NCI-H1048 (cell line): Measurements from ENCODE around the gene NRXN2.
"Not testable (repeated sequence)": the region's sequence is repeated elsewhere in the genome, so short reads cannot be mapped to it uniquely, and the experiment has no call there.

Source experiments
- DNase-seq: peaks from one replicate; lab custom pipeline; 2025; lab: John Stamatoyannopoulos, UW

The NRXN2 gene

DNA sequence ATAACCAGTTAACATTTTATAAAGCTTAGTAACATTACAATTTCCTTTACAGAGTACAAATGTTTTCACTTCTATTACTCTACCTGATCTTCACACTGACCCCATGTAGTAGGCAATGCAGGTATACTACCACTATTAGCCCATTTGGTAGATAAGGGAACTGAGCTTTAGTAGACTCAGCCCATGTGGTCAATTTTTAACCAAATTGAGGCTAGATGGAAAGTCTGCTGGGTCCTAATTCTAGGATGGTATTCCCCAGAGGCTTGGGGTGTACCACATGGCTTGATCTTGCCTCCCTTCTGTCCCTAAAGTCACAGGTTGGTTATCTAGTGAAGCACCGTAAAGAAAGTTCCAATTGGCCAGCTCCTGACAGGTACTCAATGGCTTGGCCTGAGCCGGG lies 48.2 kb downstream of the NRXN2 start:
- DNase-seq: no peak

DNA sequence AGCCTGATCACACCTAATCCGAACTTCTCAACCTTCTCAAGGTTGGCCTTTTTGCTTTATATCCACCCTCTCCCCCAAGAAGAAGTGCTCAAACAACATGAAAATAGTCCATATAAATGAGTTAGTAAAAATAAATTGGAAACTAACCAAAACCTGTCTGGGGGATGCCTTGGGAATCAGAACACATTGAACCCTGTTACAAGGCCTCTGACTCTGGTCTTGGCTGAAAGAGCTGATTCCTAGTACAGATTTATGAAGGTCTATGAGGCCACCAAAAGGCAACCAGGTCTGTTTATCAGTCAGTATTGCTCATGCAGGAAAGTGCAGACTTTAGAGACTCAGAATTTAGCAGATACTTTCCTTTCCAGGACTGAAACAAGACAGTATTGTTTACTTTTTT lies 49.7 kb downstream of the NRXN2 start:
- DNase-seq: no peak

DNA sequence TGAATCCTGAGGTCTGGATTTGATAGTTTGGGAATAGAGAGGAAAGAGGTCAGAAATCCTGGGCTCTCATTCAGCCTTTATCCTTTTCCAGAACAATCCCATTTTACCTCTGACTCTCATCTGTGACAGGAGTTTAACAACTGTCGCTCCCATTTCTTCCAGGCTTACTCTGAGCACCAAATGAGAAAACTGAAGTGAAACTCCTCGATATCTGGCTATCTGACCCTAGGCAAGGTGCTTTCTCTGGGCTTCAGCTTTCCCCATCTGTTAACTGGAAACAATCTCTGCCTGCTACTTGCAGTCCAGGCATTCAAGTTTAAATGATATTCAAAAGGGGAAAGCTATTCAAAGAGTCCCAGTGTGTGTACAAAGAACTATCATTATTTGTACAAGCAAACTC lies 50.1 kb downstream of the NRXN2 start:
- DNase-seq: no peak

DNA sequence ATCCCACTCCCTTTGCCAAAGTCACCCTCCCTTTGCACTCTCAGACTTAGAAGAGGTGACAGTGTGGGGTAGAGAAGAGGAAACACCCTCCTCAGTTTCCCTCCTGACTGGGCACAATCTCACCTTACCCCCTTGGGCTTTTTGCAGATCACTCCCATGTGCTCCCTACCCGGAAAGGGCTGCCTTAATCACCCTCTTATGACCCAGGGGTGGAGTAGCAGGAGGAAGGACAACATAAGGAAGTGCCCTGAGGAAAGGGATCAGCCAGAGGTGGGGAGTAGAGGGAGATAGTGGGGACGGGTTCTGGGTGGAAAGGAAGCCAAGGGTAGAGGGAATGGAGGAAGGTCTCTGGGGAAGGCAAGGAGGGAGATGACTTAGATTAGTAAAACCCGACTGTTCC lies 52.0 kb downstream of the NRXN2 start:
- DNase-seq: no peak

DNA sequence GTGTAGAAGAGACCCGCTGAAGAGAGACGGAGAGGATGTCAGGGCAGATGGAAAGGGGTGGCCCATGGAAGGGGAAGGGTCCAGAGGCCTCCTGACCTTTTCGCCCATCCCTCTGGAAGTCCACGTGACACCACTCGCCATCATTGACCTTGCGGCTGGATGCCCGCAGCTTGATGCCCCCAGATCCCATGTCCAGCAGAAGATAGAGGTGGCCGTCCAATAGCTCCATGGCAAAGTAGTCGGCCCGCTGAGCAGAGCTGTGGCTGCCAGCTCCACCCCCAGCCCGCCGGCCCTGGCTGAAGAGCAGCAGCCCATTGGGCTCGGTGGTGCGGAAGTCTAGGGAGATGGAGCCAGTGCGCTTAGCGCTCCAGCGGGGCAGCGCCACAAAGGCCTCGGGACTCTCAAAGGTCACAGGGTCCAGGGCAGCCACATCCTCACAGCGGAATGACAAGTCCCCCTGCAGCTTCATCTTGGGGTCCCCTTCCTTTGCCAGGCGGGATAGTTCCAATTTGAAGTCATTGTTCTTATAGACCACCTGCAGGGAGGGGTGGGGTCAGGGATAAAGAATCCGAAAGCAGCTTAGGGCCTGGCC lies 55.7 kb downstream of the NRXN2 start:
- DNase-seq: no peak

DNA sequence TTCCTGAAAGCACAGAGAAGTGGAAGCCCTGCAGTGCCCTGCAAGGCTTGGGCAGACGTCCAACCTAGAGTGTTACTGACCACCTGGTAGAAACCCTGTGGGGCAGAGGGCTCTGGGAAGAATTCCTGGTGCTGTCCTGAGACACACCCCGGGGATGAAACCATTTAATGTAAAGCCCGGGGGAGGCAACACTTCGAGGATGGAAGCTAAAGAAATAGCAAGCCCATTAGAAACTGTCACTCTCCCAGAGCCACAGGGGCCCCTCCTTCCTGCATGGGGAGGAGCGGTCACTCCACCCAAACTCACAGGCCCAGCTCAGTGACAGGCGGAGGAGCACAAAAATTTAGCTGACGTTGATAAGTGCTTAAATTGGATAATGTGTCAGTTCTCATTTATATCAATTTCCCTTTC lies 57.6 kb downstream of the NRXN2 start:
- no peak for DNase-seq

DNA sequence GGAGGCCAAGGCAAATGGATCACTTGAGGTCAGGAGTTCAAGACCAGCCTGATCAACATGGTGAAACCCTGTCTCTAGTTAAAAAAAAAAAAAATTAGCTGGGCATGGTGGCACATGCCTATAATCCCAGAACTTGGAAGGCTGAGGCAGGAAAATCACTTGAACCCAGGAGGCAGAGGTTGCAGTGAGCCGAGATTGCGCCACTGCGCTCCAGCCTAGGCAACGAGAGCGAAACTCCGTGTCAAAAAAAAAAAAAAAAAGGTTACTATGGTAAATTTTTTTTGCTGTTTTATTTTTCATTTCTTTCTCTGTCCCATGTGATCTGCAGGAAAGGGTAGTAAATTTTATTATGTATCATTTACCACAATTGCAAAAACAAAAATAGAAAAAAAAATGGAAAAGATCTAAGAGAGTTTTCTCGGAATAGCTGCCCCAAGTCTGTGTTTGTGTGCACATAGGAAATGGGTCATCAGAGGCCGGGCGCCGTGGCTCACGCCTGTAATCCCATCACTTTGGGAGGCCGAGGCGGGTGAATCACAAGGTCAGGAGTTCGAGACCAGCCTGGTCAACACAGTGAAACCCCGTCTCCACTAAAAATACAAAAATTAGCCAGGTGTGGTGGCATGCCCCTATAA lies 58.6 kb downstream of the NRXN2 start:
- DNase-seq: not testable (repeated sequence)

DNA sequence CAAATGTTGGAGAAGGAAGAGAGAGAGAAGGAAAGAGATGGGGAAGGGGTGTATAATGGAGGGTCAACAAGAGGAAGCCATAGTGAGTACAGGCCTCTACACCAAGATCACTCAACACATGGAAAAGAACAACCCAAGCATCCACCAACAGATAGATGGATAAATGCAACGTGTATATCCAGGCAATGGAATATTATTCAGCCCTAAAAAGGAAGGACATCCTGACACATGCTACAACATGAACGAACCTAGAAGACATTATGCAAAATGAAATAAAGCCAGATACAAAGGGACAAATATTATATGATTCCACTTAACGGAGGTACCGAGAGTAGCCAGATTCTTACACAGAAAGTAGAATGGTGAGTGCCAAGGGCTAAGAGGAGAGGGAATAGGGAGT lies 59.3 kb downstream of the NRXN2 start:
- no peak for DNase-seq

DNA sequence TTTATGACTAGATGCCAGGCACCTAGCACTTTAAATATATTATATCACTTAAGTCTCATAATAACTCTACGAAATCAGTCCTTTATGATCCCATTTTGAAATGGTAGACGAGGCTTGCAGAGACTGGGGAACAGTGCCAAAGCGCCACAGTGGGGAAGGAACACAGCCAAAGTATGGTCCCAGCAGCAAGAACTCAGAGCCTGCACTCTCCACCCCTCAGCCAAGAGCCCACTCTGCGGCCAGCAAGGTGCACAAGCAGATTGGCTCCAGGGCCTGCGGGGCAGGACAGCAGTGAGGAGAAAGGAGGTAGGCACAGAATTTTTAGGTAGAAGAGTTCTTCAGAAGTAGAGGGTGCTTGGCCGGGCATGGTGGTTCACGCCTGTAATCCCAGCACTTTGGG lies 61.4 kb downstream of the NRXN2 start:
- DNase-seq: no peak

DNA sequence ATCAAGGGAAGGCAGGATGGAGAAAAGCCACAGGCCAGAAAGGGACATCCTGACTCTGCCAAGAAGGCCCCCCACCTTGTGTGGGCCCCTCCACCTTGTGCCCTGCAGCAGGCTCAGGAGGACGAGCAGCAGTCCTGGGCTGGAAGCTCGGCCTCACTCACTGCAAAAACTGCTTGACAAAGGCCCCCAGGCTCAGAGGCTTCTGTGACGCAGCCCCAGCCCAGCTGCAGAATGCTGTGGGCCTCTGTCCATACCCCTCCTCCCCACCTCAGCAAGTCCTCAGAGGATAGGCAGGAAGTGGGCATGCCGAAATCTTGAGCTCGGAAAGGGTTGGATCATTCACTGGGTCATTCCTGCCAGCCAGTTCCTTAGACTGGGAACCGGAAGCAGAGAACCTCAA lies 61.9 kb downstream of the NRXN2 start:
- DNase-seq: no peak

DNA sequence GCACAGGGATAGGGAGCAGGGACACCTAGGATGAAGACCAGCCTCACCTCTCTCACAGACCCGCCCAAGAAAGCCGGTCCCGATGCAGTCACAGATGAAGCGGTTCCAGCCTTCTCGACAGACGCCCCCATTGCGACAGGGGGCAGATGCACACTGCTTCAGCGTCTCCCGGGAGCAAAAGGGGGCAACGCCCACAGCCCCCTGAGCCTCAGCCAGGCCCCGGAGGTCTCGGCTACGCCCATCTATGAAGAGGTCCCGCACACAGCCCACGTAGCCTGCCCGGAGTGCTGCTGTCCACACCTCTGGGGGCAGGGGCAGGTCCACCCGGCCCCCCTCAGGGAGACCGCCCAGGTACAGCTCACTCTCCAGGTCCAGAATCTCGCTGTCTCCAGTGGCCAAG lies 62.3 kb downstream of the NRXN2 start:
- DNase-seq: no peak

DNA sequence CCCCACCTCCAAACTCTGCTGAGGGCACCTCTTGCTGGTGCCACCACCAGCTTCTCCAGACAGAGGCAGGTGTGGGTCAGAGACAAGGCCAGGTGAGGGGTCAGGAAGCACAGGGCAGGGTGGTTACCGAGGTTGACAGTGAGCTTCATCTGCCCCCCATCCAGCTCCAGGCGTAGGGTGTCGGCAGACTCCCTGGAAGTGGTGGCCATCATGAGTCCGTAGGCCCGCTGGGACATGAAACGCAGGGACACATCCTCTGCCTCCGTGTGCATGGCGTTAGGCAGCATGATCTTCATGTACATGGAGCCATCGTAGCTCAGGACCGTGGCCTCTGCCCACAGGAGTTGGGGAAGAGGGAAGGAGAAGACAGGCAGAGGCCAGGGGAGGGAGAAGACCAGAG lies 62.8 kb downstream of the NRXN2 start:
- no peak for DNase-seq

DNA sequence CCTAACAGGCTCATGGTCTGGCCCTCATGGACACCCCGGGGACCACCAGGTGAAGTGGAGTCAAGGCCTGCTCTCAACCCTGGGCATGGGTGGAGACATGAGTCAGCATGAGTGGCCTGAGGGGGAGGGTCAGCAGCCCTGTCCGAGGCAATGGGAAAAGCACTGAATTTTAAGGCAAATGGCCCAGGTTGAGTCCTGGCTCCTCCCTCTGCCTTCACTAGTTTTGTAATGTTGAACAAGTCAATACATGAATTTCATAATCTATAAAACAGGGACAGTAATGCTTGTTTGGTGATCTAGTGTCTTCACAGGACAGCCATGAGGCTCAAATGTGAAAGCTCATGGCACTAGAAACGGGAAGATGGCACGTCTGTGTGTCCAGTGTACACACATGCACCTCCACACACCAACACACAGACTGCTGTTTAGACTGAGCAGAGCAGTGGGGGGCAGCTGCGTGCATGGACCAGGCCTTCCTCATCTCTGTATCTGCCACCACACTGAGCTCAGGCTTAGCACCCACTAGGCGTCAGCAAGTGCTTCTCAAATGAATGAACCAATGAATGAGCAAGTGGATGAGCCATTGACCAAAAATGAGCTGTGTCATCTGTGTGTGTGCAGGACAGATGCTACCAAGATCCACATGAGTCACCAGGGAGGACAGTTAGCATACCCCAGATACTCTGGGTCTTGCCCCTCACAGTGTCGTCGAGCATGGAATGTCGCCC lies 63.4 kb downstream of the NRXN2 start:
- no peak for DNase-seq

DNA sequence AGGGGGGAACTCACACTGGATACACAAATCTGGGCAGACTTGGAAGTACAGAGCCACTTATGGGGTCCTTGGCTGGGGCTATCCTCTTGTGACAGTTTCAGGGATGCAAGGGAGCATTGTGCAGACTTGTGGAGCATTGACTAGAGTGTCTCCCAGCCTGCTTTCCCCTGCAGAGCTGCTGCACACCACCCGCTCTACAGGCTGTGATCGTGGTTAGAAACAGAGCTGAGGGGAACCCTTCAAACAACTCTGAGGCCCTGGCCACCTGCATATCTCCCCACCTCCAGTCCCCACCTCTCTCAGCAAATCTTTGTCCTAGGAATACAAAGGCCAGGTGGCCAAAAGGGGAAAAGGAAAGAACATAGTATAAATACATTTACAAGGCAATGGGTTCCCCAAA lies 64.7 kb downstream of the NRXN2 start:
- DNase-seq: no peak

DNA sequence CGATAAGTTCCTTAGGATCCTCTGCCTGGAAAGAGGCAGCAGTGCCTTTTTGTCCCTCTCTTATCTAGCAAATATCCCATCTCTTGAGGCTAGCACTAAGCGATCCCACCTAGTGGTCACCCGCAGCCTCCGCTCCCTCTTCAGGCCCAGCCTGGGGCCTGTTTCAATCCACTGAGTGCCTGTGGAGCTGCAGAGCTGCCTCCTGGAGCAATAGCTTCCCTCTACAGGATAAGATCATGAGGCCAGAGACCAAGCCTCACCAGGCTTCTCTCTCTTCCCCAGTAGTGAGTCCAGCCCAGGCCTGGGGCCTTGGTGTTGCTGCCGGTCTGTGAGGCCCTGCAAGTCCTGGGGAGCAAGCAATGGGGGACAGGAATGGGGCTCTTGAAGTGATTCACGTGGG lies 66.1 kb downstream of the NRXN2 start:
- no peak for DNase-seq

DNA sequence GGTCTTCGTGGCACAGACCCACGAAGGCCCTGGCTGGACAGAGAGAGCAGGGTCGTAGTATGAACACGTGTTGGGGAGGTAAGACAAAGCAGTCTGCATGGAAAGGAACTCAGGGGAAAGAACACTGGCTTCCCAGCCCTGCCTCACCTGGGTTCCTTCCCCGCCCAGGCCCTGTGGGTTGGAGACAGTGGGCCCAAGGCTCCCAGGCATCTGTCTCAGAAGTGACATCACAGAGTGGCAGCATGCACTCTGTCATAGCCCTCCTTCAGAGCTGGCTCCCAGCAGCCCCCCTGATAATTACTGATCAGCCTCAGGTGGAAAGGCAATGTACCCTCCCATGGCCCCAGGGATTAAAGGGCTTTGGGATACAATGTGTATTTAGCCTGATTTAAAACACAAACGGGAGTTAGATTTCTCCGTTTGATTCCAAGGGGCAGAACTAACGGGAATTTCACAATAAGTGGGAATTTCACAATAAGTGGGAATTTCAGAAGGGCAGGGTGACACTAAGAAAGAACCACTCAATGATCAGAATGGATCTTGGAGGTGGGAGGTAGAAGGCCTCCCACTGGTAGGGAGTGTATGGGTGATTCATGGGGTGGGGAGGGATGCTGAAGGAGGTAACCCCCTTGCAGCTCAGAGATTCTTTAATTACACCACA lies 66.9 kb downstream of the NRXN2 start:
- no peak for DNase-seq

DNA sequence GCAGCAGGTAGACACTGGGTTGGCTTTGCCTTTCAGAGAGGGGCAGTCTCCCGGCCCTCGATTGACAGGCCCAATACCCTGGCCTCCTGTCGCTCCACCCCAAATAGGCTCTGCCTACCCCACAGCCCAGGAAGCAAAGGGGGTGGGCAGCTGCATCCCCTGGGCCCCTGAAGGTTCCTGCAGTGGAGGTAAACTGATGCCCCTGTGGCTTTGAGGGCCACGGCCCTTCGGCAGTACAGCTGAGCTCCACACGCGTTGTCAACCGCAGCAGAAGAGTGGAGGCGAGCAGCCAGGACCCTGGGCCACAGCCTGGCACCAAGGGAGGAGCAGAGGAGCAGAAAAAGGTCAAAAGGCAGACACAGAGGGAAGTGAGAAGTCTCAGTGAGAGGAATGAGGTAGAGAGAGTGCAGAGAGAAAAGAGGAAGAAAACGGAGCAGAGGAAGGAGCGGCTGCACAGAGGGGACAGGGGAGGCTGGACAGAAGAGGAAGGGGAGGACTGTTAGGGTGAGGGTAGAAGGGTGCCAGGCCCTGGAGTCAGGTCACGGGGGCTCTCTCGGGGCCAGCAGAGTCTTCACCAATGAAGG lies 67.9 kb downstream of the NRXN2 start:
- no peak for DNase-seq

DNA sequence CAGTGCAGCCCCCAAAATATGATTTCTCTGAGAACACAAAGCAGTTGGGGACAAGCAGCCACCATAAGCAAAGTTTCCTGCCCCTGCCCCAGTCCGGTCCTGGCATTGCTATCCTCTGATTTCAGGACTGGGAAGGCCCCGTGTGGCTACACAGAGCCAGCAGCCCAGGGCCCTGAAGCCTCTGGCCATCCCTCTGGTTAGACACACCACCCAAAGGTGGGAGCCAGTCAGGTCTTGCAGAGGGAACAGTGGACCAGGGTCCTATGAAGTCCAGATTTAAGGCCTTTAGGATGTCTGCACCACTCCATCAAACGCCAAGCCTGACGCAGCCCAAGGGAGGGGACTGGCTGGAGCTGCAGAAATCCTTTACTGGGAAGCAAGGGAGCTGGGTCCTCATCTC lies 68.6 kb downstream of the NRXN2 start:
- DNase-seq: no peak

DNA sequence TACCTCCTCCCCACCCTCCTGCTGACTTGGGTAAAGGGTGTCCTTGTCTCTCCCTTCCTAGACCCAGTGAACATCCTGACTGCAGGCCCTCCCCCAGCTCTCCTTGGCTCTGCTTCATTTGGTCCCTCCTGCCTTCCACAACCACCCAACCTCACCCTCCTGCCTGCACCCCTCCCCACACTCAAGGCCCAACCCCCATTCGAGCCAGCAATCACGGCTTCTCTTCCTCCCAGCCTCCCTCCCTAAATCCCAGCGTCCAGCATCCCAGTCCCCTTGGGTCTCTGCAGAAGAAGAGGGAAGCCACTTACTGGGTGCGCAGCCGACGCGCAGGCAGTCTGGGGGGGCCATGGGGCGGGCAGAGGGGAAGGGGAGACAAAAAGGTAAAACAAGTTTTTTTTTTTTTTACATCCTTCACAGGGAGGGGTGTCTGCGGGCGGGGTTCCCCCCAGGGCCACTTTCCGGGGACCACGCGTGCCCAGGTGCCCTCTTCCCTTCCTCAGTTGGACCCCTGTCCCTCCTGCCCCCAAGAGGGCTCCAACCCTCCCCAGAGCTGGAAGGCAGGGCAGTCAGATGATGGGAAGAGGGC lies 69.5 kb downstream of the NRXN2 start:
- DNase-seq: no peak

DNA sequence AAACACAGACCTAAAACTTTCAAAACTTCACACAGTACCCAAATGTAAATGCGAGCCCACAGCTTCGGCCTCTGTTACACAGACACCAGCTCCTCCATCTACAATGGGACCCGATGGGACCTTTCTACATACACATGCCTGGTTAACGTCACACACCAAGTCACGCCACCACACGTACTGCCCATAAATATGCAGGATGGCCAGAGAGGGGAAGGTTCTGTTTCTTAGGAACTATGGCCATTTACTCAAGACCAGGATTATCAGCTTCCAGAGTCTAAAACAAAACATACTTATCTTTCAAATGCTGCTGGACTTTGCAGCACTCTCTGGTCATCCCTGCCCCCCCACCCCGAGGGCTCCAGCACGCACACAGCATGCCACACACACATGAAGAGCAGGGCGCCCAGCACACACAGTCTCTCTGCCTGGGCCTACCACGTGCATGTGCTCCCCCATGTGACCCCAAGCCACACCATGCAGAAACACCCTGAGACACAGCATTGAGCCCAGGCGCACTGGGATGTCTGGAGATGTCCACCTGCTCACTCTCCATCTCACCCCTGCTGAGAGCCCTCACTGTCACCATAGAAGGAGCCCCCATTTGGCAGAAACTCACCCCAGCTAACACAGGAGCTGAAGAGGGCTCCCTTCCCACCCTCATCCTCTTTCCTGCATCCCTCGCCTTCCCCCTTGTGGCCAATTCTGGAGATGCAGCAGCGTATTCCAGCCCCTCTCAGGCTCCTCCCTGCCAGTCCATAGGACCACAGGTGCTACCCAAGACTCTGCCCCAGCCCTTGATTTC lies 70.2 kb downstream of the NRXN2 start:
- DNase-seq: peak; percentile 21

DNA sequence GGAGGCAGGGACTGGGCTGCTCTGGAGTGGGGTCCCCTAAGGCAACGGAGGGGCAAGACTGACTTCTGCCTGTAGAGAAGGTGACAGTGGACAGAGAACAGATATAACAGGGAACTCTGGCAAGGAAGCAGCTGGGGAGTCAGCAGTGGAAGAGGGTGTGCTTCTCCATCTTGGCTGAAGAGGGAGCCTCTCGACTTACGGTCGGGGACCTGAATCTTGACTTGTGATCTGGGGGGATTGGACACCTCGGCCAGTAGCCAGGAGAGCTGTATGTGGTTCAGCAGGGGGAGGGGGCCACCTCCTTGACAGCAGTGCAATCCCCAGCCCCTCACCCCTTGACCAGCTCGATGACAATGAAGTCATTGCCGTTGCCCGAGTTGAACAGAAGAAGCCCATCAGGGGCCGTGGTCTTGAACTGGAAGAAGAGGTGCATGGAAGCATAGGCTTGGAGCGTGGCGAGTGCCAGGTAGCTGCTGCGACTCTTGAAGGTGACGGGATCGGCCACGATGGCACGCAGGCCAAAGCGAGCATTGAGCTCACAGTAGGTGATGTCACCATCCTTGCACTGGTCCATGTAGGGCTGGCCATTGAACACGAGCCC lies 72.0 kb downstream of the NRXN2 start:
- no peak for DNase-seq
